Hypothalamus (tissue), 51 donors: Measurements from ENCODE around the gene IGSF9B.

Source experiments
- DNase-seq, 51 donors: peaks; one replicate each; lab custom pipeline; 2025; lab: John Stamatoyannopoulos, UW

IGSF9B gene

DNA sequence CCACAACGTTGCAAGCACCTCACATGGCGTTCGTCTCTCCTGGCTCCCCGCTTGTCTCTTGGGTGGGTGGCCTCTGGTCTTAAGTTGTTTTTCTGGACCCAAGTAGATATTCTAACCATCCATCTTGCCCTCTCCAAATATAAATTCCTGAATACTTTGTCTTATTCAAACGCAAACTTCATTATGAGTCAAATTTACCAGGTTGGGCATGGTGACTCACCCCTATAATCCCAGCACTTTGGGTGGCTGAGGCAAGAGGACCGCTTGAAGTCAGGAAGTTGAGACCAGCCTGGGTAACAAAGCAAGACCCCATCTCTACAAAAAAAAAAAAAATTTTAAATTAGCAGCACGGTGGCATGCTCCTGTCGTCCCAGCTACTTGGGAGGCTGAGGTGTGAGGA, 5.1 kb upstream of the IGSF9B start:
- no peak for DNase-seq

DNA sequence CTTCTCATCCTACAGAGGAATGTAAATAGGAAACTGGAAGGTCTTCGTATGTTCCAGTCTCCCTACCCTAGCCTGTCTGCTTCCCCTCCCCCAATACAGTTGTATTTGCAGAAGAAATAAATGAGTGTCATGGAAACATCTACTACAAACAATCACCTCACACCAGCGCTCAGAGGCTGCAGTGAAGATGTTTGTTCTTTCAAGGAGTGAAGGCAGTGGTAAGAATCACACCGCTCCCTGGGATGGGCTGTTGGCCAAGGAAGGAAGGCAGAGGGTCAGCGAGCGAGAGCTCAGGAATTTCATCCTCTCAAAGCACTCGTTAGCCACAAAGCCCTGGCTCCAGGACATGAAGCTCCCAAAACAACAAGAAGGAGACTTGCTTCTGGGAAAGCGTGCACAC, 1.1 kb upstream of the IGSF9B start:
- DNase-seq: peak in 1 of 51 donors; percentile 12

DNA sequence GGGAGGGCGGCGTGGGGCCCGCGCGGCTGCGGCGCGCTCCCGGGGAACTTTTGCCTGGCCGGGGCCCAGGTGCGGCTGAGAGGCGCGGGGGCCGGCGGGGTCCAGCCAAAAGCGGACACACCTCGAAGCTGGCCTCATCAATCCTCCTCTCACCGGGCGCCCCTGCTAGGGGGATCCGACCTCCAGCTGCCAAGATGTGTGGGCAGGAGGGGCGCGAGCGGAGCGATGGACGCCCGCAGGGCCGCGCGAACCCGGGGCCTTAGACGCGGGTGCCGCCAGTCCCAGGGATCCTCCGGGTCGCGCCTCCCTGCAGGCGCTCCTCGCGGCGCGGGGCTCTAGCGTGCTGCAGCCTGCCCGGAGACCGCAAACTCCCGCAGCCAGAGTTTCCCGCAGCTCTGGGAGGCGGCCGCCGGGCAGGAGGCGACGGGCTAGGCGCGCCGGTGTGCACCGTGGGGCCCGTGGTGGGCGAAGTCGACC, 785 bp downstream of the IGSF9B start:
- peak in 1 of 51 donors; percentile 54 for DNase-seq

DNA sequence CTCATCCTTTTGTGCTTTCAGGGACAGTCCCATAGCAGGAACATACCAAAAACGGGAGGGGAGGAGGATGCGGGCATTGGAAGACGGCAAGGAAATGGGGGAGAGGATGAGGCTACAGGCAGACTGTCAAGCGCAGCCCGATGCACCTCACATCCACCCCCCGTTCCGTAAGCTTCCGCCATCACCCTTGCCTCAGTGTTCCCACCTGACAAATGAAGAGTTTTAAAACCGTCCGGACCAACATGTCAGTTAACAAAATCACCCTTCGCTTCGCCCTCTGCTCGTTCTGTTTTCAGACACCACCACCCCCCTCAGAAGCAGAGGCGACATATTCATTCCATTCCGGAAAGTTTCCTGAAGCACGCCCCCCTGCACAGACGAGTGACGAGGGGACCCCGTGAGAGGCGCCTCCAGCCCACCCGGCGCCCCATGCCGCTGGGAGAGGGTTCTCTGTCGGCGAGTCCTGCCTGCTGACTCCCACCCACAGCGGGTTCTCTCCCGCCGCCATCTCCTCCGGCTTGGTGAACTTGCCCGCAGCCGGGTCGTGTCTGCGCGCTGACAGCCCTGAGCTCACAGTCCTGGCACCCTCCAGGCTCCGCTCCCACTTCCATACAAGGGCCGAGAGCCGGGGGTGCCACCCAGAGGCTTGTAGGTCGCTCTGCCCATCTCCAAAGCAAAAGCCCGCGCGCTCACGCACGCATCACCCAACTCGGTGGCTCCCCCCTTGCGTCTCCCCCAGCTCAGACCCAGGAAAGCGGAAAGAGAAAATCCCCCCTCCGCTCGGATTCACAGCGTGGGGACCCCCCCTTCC, 1.5 kb downstream of the IGSF9B start:
- peak in 19 of 51 donors; percentile 9 to 55 (median 40) for DNase-seq

DNA sequence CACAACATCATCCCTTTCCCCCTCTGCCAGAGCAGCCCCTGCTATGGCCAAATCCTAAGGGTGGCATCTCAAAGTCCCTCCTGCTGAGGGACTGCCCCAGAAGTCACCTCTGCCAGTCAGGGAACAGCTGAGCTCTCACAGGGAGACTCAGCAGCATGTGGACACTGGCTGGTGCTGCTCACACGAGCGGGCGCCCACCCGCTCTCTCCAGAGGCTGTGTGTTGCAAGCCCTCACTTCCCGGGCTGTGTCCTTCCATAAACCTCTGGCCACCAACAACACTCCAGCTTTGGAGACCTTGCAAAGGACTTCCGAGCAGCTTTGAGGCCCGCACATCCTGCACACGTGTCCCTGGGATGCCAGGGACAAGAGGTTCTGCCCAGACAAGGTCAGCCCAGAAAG, 2.8 kb downstream of the IGSF9B start:
- DNase-seq: no peak

DNA sequence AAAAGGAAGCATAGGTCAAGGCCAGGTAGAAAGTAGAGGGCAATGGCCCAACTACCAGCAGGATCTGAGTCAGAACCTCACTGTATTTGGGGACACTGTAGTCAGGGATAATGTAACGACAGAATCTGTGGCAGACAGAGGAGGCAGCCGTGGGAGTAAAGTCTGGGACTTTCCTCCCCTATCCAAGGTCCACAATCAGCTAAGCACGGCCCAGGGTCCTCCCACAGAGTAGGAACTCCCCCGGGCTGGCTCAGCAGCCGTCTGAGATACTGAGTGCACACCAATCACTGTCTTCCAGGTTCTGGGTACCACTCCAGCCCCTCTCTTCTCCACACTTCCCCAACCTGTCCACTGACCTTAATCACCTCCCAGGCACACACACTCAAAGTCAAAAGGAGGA, 3.2 kb downstream of the IGSF9B start:
- DNase-seq: no peak

DNA sequence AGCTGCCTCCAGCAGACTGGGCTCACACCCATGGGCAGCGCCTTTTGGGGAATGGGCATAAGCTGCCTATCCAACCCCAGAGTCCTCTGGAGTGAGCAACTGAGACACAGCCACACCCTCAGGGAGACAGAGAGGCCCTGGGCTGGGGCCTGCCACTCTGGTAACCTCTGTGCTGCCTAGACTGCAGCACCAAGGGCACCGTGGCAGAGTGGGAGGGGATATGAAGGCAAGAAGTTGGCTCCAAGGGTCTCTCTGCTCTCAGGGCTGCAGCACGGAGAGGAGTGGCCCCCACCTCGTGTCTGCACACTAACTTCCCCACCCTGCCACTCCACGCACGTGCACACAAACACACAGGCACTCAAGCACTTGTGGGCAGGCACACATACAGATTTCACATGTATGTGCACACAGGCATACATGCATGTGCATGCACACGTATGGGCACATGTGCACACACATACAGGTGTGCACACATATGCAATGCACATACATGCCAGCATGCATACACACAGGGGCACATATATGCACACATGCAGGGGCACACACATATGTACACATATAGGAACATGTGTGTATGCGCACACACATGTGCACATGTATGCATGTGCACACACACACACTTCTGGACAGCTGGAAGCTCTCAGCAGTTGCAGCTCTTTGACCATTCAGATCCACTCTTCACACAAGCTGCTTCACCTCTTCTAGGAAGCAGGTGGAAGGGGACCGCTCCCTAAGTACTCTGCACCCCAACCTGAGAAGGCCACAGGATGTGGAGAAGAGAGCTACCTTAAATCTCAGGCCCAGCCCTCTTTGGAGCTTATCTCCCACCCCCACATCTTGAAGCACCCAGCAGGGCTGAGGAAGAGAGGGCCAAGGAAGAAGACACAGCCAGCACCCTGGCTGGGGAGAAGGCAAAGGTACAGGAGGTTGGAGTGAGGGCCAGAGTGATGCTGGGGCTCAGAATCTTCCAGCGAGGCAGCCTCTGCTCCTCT, 4.3 kb downstream of the IGSF9B start:
- DNase-seq: no peak

DNA sequence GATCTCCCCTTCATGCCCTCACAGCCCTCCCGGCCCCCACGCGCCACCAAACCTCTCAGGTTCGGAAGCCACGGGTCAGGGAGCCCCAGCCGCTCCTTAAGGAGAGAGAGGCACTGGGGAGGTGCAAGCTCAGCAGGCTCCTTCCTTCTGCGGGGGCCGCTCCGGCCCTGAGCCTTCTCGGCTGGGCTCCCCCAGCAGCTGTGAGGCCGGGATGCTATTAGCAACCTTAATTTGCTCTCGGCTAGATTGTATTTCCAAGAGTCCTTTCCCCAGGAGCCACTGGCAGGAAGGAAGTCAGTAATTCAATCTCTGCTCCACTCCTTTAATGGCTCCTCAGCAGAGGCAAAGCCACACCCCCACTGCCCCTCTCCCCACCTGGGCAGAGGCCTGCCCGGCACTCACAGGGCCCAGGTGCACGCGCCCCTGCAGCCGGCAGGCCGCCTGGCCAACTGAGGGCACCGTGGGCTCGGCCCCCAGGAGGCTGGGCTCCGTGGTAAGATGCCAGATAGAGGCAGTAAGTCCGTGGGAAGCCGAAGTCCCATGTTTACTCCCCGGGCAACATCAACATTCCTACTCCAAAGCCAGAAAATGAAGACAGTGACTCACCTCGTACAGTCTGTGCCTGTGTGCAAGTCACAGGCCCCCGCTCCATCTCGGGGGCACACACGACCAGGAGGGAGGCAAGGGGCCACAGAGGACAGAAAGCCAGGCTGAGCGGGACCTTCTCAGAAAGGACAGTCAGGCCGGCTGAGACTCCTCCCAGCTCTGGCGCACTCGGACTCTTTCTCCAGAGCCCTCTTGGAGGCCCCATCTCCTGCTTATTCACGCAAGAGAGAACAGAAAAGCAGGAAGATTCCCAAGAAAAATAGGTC, 5.2 kb downstream of the IGSF9B start:
- DNase-seq: peak in 12 of 51 donors; percentile 10 to 61 (median 32)

DNA sequence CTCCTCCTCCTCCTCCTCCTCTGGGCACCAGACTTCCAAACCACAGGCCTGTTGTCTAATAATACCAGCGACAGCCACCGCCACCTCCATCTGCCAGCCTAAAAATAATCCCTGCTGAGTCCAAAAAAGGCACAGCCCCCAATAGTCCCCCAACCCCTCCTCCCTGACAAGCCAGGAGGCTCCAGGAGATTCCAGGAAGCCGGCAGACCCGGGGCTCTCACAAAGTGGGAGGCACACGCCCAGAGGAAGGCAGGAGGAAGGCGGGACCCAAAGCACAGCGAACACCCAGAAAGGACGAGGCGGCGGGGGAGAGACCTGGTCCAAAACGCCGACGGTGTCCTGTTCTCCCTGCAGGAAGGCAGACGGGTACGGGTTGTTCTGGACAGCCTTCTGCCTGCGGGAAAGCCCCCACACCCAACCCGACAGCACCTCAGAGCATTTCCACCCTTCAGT, 5.9 kb downstream of the IGSF9B start:
- DNase-seq: peak in 1 of 51 donors; percentile 14

DNA sequence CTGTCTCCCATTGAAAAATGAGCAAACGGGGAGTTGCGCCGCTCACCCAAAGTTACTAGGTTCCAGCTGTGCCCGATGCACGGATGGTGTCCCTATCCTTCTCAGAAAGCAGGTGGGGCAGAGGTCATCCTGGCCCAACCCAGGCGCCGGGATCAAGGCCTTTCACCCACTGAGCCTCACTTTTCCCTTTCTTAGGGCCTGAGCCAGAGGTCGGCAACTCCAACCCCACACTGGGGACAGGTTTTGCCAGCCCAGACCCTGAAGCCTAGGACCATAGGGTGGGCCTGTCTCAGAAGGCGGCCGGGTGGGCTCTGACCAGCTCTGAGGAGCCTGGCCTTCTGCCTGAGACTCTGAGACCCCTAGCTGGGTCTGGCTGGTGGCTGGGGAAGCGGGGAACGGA, 6.3 kb downstream of the IGSF9B start:
- DNase-seq: no peak

DNA sequence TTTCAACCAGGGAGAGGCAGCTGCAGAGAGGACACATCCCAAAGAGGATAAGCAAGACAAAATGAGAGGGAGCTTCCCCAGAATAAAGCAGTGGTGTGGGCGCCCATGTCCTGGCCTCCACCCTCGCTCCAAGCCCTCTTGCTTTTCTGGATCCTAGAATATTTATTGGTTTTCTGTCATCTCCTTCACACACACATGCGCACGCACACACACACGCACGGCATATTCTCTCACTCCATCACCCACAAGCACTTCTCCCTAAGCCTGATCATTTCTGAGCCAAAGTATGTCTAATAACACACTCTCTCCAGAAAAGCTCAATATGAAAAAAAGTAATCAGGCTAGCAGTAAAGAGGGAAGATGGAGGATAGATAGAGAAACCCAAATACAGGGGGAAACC, 7.6 kb downstream of the IGSF9B start:
- DNase-seq: no peak

DNA sequence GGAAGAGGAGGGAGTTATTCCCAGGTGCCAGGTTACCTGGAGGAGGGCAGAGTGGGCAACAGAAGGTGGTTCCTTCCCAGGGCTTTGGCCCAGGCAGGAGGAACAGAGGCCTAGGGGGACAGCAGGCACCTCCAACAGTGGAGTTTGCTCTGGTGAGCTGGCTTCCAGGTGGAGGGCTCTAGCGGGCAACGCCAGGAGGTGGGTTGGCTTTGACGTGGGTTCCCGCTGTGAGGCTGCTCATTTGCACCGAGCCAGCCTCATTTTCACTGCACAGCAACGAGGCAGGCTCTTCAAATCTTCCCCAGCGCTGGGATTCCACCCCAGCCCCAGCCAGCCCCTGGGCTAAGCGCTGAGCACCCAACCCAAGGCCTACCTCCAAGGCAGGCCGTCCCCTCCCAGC, 8.1 kb downstream of the IGSF9B start:
- DNase-seq: peak in 1 of 51 donors; percentile 39

DNA sequence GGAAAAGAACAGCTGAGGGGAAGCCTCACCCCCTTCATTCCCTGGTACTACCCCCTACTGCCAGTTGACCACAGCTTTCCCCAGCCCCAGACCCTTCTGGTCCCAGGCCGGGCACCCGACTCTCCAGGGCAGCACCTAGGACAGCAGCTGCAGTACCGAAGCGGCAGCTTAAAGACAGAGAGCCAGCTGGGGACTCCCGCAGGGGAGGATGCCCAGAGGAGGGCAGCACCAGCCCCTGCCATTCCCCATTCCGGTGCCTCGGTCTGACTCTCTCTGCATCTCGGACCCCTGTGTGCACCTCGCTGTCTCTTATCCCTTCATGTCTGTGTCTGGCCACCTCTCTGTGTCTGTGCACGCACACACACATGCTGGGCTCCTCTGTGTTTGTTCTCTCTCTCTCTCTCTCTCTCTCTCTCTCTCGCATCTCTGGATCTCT, 9.4 kb downstream of the IGSF9B start:
- DNase-seq: peak in 23 of 51 donors; percentile 14 to 59 (median 34)

DNA sequence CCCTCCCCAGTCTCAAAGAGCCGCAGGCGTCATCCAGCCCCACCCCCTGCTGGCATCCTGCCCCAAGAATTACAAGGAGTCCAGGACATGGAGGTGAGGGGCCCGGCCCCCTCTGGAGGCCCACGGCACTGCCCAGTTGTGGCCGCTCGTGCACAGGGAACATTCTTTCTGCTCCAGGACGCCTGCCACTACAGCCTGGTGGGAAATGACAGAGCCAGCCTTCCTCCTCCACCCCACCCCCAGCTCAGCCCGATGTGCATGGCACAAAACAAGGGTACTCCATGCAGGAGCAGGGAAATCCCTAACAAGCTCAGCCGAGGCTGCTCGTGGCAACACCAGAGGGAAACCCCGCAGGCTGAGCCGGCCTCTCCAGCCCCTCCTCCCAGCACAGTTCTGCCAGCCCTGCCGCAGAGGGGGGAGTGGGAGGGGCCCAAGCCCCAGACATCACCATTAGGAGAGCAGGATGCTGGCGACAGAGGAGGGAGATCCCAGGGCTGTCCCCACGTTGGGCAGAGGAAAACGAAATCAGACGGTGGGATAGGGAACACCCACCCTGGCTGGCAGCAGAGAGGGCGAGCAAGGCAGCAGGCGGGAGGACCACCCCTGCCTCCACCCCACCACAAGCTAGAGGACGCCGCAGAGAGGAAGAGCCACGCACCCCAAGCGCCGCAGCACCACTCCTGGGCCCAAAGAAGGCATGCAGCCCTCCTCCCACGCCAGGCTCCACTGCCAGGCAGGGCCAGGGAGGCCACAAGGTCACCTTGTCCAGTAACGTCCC, 10.0 kb downstream of the IGSF9B start:
- peak in 23 of 51 donors; percentile 15 to 54 (median 36) for DNase-seq

DNA sequence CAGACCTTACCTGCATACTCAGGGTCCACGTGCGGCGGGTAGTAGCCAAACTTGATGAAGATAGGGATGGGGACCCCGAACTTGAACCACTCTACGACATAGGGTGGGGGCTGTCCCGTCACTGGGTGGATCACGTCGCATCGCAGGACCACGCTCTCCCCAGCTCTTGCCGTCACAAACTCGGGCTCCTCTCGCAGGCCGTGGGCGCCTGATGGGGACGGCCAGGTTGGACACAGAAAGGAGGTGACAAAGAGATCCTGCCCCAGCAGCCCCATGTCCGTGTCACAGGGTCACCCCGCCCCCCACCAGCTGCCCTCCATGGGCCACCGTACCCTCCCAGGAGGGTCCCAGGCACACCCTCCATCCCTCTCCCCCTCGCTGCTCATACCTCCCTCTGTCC, 10.7 kb downstream of the IGSF9B start:
- DNase-seq: no peak

DNA sequence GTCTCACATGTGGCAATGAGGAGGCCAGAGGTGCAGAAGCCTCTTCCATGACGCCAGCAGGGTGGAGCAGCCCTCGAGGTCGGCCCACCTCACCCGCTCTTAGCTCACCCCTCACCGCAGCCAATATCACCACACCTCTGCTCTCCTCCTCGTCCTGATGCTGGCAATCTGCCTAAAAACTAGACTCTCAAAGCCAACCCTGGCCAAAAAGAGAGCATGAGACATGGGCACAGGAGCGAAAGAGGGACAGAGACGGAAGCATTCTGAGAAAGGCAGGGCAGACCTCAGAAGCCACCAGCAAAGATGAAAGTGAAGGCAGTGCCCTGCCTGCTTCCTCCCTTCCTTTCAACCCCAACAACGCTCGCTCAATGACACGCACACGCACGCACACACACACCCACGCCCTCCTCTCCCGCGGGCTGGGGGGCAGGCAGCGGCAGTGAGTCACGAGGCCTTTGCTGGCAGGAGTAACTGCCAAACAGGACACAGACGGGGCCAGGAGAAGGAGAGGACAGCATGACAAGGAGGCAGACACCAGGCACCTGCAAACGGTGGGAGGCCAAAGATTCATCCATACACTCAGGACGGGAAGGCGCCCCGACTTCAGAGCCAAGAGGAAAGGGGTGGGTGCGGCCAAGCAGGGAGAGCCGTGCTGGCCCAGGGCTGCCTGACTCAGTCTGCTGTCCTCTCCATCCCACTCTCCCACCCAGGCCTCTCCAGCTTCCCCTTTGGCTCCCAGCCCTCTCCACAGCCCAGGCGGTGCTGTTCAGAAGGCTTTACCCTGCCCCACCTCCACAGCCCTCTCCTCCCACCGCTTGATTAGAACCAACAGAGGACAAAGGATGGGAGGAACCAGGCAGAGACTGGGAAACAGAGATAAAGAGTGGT, 11.4 kb downstream of the IGSF9B start:
- DNase-seq: peak in 9 of 51 donors; percentile 15 to 74 (median 23)

DNA sequence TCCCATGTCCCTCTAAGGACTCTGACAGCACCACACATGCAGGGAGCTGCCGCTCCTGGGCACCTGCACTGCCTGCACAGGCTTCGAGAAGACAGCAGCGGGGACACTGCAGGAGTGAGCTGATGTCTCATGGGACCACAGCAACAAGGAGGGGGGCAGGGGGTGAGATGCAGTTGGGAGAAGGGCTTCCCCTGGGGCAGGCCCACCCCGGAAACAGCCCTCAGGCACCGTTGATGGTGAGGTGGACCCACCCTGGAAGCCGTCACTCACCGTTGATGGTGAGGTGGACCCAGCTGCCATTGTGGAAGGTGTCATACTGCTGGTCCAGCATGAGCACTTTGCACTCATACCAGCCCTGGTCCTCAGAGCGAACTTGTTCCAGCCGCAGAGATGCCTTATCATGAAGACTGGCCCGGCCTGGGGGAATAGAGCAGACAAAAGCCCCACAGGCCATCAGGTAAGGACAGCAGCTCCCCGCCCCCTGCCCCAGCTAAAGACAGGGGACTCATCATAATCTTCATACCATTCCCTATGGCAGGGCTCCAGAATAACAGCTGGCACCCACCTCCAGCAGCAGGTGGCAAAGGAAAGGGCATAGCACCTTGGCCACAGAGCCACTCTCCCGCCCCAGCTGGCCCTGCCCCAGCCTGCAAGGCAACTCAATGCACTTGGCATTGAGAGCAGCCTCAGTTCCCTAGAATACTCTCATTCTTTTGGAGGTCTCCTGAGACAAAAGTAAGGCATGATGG, 12.6 kb downstream of the IGSF9B start:
- no peak for DNase-seq

DNA sequence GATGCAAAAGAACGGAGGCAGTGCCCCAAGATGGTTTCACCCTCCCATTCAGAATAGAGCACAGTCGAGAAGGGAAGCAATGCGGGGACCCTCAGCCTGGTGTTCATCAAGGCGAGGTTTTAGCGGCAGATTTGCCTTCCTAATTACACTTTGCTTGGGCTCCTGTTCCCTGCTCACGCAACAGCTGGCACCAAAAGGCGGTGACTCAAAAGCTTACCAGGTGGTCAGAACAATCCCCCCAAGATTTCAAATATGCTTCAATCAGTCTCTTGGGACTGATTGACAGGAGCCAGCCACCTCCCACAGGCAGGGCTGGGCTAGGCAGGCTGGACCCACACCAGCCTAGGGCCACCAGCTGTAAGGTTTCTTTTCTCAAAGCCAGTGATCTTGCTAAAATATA, 14.2 kb downstream of the IGSF9B start:
- DNase-seq: no peak
